BE2C (cell line): Measurements from ENCODE around the gene FAM193A.
"Not testable (repeated sequence)": the region's sequence is repeated elsewhere in the genome, so short reads cannot be mapped to it uniquely, and the experiment has no call there.

ENCODE experiments used
- DNase-seq: peaks from one replicate; pipeline ENCODE4 v3.0.0-alpha.2; 2020
- H3K27me3 ChIP-seq: fragments of 250-450 bp; sonication (Bioruptor Pico); 2 replicates; pipeline ENCODE4 v1.5.1; 2020; ENCODE audit warnings: mild to moderate bottlenecking
- H3K36me3 ChIP-seq: fragments of 250-450 bp; sonication (Bioruptor Pico); 2 replicates; pipeline ENCODE4 v1.5.1; 2020; ENCODE audit warnings: mild to moderate bottlenecking
- H3K4me1 ChIP-seq: fragments of 250-450 bp; sonication (Bioruptor Pico); 2 replicates; pipeline ENCODE4 v1.5.1; 2020
- H3K4me3 ChIP-seq: 2 replicates; pipeline ENCODE4 v1.5.1; 2011; ENCODE audit warnings: low read depth, low read length
- H3K9me3 ChIP-seq: fragments of 250-450 bp; sonication (Bioruptor Pico); 2 replicates; pipeline ENCODE4 v1.5.1; 2020
- CTCF ChIP-seq: IDR thresholded peaks from 2 replicates; pipeline ENCODE4 v1.5.1; 2012; ENCODE audit warnings: mild to moderate bottlenecking, low read depth, low read length

The FAM193A gene

GRCh38 chr4:2608291-2608690, 71.8 kb downstream of the FAM193A start:
- Histone ChIP-seq H3K4me3 (no peak overlapping the region), H3K9me3 (no peaks in the 10 kb centered on the region), H3K4me1 (no peaks in the 10 kb centered on the region), H3K36me3 (no peaks in the 10 kb centered on the region; the same call in none of the 2 replicates), H3K27me3 (no peaks in the 10 kb centered on the region)
- DNase-seq: no peak
- no peak for TF ChIP-seq CTCF

- Histone ChIP-seq H3K4me3 (no peak overlapping the region), H3K36me3 (no peaks in the 10 kb centered on the region; the same call in 1 of the 2 replicates), H3K4me1 (no peaks in the 10 kb centered on the region), H3K27me3 (no peaks in the 10 kb centered on the region), H3K9me3 (no peaks in the 10 kb centered on the region)
- DNase-seq: no peak
- TF ChIP-seq CTCF: no peak
Measured at GRCh38 chr4:2615821-2616220, 79.4 kb downstream of the FAM193A start.

DNA sequence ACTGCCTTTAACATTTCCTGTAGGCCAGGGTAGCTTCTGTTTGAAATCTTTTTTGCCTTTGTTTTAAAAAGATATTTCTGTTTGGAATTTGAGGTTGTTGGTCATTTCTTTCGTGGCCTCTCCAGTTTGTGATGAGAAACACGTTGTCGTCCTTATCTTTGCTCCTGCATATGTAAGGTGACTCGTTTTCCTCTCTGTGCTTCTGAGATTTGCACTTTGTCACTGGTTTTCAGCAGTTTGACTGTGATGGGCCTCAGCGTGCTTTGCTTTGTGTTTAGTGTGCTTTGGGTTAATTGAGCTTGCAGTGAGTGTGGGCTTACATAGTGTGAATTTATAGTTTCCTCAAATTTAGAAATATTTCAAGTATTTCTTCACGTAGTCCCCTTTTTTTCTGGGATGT, 81.5 kb downstream of the FAM193A start:
- Histone ChIP-seq H3K9me3 (no peaks in the 10 kb centered on the region), H3K4me3 (no peak overlapping the region), H3K27me3 (no peaks in the 10 kb centered on the region), H3K4me1 (no peaks in the 10 kb centered on the region), H3K36me3 (no peaks in the 10 kb centered on the region; the same call in 1 of the 2 replicates)
- DNase-seq: no peak
- TF ChIP-seq CTCF: no peak

GRCh38 chr4:2618729-2619128, 82.3 kb downstream of the FAM193A start:
- not testable (repeated sequence) for H3K36me3 ChIP-seq, DNase-seq, H3K9me3 ChIP-seq, H3K27me3 ChIP-seq, H3K4me1 ChIP-seq, H3K4me3 ChIP-seq

DNA sequence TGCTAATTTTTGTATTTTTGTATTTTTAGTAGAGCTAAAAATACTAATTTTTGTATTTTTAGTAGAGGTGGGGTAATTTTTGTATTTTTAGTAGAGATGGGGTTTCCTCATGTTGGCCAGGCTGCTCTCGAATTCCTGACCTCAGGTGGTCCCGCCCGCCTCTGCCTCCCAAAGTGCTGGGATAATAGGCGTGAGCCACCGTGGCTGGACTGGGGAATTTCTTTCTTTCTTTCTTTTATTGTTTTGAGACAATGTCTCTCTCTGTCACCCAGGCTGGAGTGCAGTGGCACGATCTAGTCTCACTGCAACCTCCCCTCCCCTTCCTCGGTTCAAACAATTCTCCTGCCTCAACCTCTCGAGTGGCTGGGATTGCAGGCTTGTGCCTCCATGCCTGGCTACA, 83.0 kb downstream of the FAM193A start:
- DNase-seq: no peak
- no peaks in the 10 kb centered on the region for H3K4me1 ChIP-seq
- no peaks in the 10 kb centered on the region for H3K27me3 ChIP-seq
- H3K9me3 ChIP-seq: no peaks in the 10 kb centered on the region
- no peak overlapping the region for H3K4me3 ChIP-seq
- no peak for TF ChIP-seq CTCF
- H3K36me3 ChIP-seq: no peaks in the 10 kb centered on the region; the same call in 1 of the 2 replicates

GRCh38 chr4:2621419-2621818, 85.0 kb downstream of the FAM193A start:
- no peak for TF ChIP-seq CTCF
- DNase-seq: no peak
- no peaks in the 10 kb centered on the region for H3K27me3 ChIP-seq
- no peaks in the 10 kb centered on the region for H3K4me1 ChIP-seq
- H3K9me3 ChIP-seq: no peaks in the 10 kb centered on the region
- H3K4me3 ChIP-seq: no peak overlapping the region
- H3K36me3 ChIP-seq: peaks cover 8% of the 10 kb centered on the region

DNA sequence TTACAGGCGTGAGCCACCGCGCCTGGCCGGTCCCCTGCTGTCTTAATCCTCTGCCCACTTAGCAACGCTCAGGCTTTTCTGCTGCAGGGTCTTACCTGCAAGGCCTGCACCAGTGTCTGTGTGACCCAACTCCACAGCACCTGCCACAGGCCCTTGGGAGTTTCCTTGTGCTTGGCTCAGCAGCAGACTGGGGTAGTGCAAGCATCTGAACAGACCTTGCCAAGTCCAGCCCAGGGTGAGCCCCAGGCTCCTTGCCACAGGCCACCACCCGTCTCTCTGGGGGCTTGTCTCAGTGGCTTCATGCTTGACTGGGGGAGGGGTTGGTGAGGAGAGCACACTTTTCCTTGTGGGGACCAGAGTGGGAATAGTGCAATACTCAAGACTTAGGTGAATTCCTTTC, 87.0 kb downstream of the FAM193A start:
- H3K27me3 ChIP-seq: no peaks in the 10 kb centered on the region
- no peaks in the 10 kb centered on the region for H3K4me1 ChIP-seq
- no peak for DNase-seq
- peaks cover 20% of the 10 kb centered on the region for H3K36me3 ChIP-seq
- TF ChIP-seq CTCF: no peak
- no peak overlapping the region for H3K4me3 ChIP-seq
- no peaks in the 10 kb centered on the region for H3K9me3 ChIP-seq
